ENCODE data around the gene CDH13. TPM values are rescaled to one million over a fixed set of nuclear protein-coding genes. Genes with fewer than 3 reads are reported as not detected.
A peak's percentile ranks its signal among the peaks of the same experiment; 100 is the strongest.

CDH13 gene
- total RNA-seq, 2 experiments from 2014 or later, result not detected

- H3K4me1 Mint-ChIP-seq, result no peaks in the 10 kb centered on the region
- H3K9me3 Mint-ChIP-seq (ENCODE audit: low read depth), result no peaks in the 10 kb centered on the region
- no peaks in the 10 kb centered on the region for H3K27me3 Mint-ChIP-seq
- CTCF ChIA-PET, result interaction anchor here (0.6 kb wide), 1 partner anchor 9 kb away, joined by 3 read pairs; no protein-coding TSS in a partner anchor
- DNase-seq (no peak), ATAC-seq (no peak)
- H3K27ac Mint-ChIP-seq, result no peak overlapping the region
- H3K36me3 Mint-ChIP-seq, result no peaks in the 10 kb centered on the region
- H3K4me3 Mint-ChIP-seq, result no peak overlapping the region
Measured at GRCh38 chr16:83211711-83212110, 584.9 kb downstream of the CDH13 start.

- no peaks in the 10 kb centered on the region for H3K4me1 Mint-ChIP-seq
- CTCF ChIA-PET, result no interaction called here
- no peak for ATAC-seq
- no peak overlapping the region for H3K4me3 Mint-ChIP-seq
- no peaks in the 10 kb centered on the region for H3K9me3 Mint-ChIP-seq (ENCODE audit: low read depth)
- H3K36me3 Mint-ChIP-seq, result no peaks in the 10 kb centered on the region
- H3K27me3 Mint-ChIP-seq, result no peaks in the 10 kb centered on the region
- no peak overlapping the region for H3K27ac Mint-ChIP-seq
- DNase-seq, result no peak
Measured at GRCh38 chr16:83212301-83212841, 585.6 kb downstream of the CDH13 start.

GRCh38 chr16:83214671-83215070 lies 587.9 kb downstream of the CDH13 start:
- Mint-ChIP-seq H3K4me1 (no peaks in the 10 kb centered on the region), H3K36me3 (no peaks in the 10 kb centered on the region), H3K27ac (no peak overlapping the region), H3K9me3 (ENCODE audit: low read depth) (no peaks in the 10 kb centered on the region), H3K27me3 (no peaks in the 10 kb centered on the region), H3K4me3 (no peak overlapping the region)
- CTCF ChIA-PET, result interaction anchor here (1.5 to 2.8 kb wide), 3 partner anchors 9 to 951 kb away, joined by 3 to 13 read pairs (median 4); no protein-coding TSS in a partner anchor
- ATAC-seq (no peak), DNase-seq (no peak)

GRCh38 chr16:83215406-83216001 lies 588.7 kb downstream of the CDH13 start:
- Mint-ChIP-seq H3K4me1 (no peaks in the 10 kb centered on the region), H3K27ac (no peak overlapping the region), H3K4me3 (no peak overlapping the region), H3K27me3 (no peaks in the 10 kb centered on the region), H3K36me3 (no peaks in the 10 kb centered on the region), H3K9me3 (ENCODE audit: low read depth) (no peaks in the 10 kb centered on the region)
- CTCF ChIA-PET, result interaction anchor here (0.7 to 2.8 kb wide), 4 partner anchors 10 to 951 kb away, joined by 3 to 13 read pairs (median 4); no protein-coding TSS in a partner anchor
- ATAC-seq (peak; percentile 45), DNase-seq (peak; percentile 45)

GRCh38 chr16:83219285-83219684 lies 592.5 kb downstream of the CDH13 start:
- Mint-ChIP-seq H3K36me3 (no peaks in the 10 kb centered on the region), H3K4me3 (no peak overlapping the region), H3K27me3 (no peaks in the 10 kb centered on the region), H3K9me3 (ENCODE audit: low read depth) (no peaks in the 10 kb centered on the region), H3K4me1 (no peaks in the 10 kb centered on the region), H3K27ac (no peak overlapping the region)
- CTCF ChIA-PET, result interaction anchor here (0.9 kb wide), 1 partner anchor 955 kb away, joined by 4 read pairs; no protein-coding TSS in a partner anchor
- ATAC-seq, result no peak
- DNase-seq, result no peak

- CTCF ChIA-PET, result no interaction called here
- Mint-ChIP-seq H3K9me3 (ENCODE audit: low read depth) (no peaks in the 10 kb centered on the region), H3K4me3 (no peak overlapping the region), H3K27ac (no peak overlapping the region), H3K4me1 (no peaks in the 10 kb centered on the region), H3K27me3 (no peaks in the 10 kb centered on the region), H3K36me3 (no peaks in the 10 kb centered on the region)
- ATAC-seq, result no peak
- no peak for DNase-seq
Measured at GRCh38 chr16:83220066-83220465, 593.3 kb downstream of the CDH13 start.

GRCh38 chr16:83224642-83225041 lies 597.9 kb downstream of the CDH13 start:
- H3K27me3 Mint-ChIP-seq, result no peaks in the 10 kb centered on the region
- H3K4me1 Mint-ChIP-seq, result no peaks in the 10 kb centered on the region
- no peaks in the 10 kb centered on the region for H3K9me3 Mint-ChIP-seq (ENCODE audit: low read depth)
- H3K36me3 Mint-ChIP-seq, result no peaks in the 10 kb centered on the region
- H3K4me3 Mint-ChIP-seq, result no peak overlapping the region
- DNase-seq (no peak), ATAC-seq (no peak)
- no peak overlapping the region for H3K27ac Mint-ChIP-seq
- CTCF ChIA-PET, result no interaction called here

- H3K4me1 Mint-ChIP-seq, result no peaks in the 10 kb centered on the region
- no peaks in the 10 kb centered on the region for H3K9me3 Mint-ChIP-seq (ENCODE audit: low read depth)
- H3K36me3 Mint-ChIP-seq, result no peaks in the 10 kb centered on the region
- H3K4me3 Mint-ChIP-seq, result no peak overlapping the region
- DNase-seq, result peak; percentile 11
- CTCF ChIA-PET, result no interaction called here
- H3K27ac Mint-ChIP-seq, result no peak overlapping the region
- H3K27me3 Mint-ChIP-seq, result no peaks in the 10 kb centered on the region
- ATAC-seq, result no peak
Measured at GRCh38 chr16:83227336-83227735, 600.6 kb downstream of the CDH13 start.

- Mint-ChIP-seq H3K27me3 (no peaks in the 10 kb centered on the region), H3K36me3 (no peaks in the 10 kb centered on the region), H3K27ac (no peak overlapping the region), H3K9me3 (ENCODE audit: low read depth) (peaks cover under 1% of the 10 kb centered on the region), H3K4me3 (no peak overlapping the region), H3K4me1 (no peaks in the 10 kb centered on the region)
- ATAC-seq (no peak), DNase-seq (no peak)
- CTCF ChIA-PET, result no interaction called here
Measured at GRCh38 chr16:83231729-83232128, 605.0 kb downstream of the CDH13 start.

- H3K27me3 Mint-ChIP-seq, result no peaks in the 10 kb centered on the region
- H3K36me3 Mint-ChIP-seq, result no peaks in the 10 kb centered on the region
- no peak for ATAC-seq
- no peak overlapping the region for H3K27ac Mint-ChIP-seq
- DNase-seq, result no peak
- no peak overlapping the region for H3K4me3 Mint-ChIP-seq
- peaks cover 3% of the 10 kb centered on the region for H3K9me3 Mint-ChIP-seq (ENCODE audit: low read depth)
- CTCF ChIA-PET, result interaction anchor here (1.0 kb wide), 1 partner anchor 18 kb away, joined by 4 read pairs; no protein-coding TSS in a partner anchor
- no peaks in the 10 kb centered on the region for H3K4me1 Mint-ChIP-seq
Measured at GRCh38 chr16:83233153-83233552, 606.4 kb downstream of the CDH13 start.

- H3K4me1 Mint-ChIP-seq, result no peaks in the 10 kb centered on the region
- no peak for DNase-seq
- H3K36me3 Mint-ChIP-seq, result no peaks in the 10 kb centered on the region
- H3K4me3 Mint-ChIP-seq, result no peak overlapping the region
- H3K9me3 Mint-ChIP-seq (ENCODE audit: low read depth), result peaks cover 3% of the 10 kb centered on the region
- H3K27me3 Mint-ChIP-seq, result no peaks in the 10 kb centered on the region
- no peak for ATAC-seq
- CTCF ChIA-PET, result no interaction called here
- no peak overlapping the region for H3K27ac Mint-ChIP-seq
Measured at GRCh38 chr16:83238949-83239691, 612.4 kb downstream of the CDH13 start.

GRCh38 chr16:83244057-83244456 lies 617.3 kb downstream of the CDH13 start:
- no peaks in the 10 kb centered on the region for H3K36me3 Mint-ChIP-seq
- H3K4me3 Mint-ChIP-seq, result no peak overlapping the region
- ATAC-seq (no peak), DNase-seq (no peak)
- no peak overlapping the region for H3K27ac Mint-ChIP-seq
- no peaks in the 10 kb centered on the region for H3K27me3 Mint-ChIP-seq
- CTCF ChIA-PET, result no interaction called here
- no peaks in the 10 kb centered on the region for H3K4me1 Mint-ChIP-seq
- no peaks in the 10 kb centered on the region for H3K9me3 Mint-ChIP-seq (ENCODE audit: low read depth)

GRCh38 chr16:83245061-83245460 lies 618.3 kb downstream of the CDH13 start:
- H3K27ac Mint-ChIP-seq, result no peak overlapping the region
- H3K9me3 Mint-ChIP-seq (ENCODE audit: low read depth), result no peaks in the 10 kb centered on the region
- CTCF ChIA-PET, result no interaction called here
- ATAC-seq, result no peak
- H3K4me1 Mint-ChIP-seq, result no peaks in the 10 kb centered on the region
- H3K27me3 Mint-ChIP-seq, result no peaks in the 10 kb centered on the region
- no peaks in the 10 kb centered on the region for H3K36me3 Mint-ChIP-seq
- no peak overlapping the region for H3K4me3 Mint-ChIP-seq
- no peak for DNase-seq

Data from activated CD8-positive, alpha-beta memory T cell treated with anti-CD3 and anti-CD28 coated beads, Interleukin-2, amount 10 ng/mL, durations not matched to agents 7 days and 5 days (primary cell).